Trophoblast cell (in vitro differentiated cells and primary cell): ENCODE results near the gene RAB30.

Source experiments
- DNase-seq, 2 donors: peaks; one replicate each; pipeline ENCODE4 v3.0.0-alpha.2; 2016
- H2AFZ ChIP-seq: 2 replicates; pipeline ENCODE4 v1.6.1; 2013; ENCODE audit warnings: low read length, moderate library complexity, mild to moderate bottlenecking; ENCODE audit not compliant: insufficient read depth, poor library complexity
- H2AK5ac ChIP-seq: 2 replicates; pipeline ENCODE4 v1.6.1; 2013; ENCODE audit warnings: mild to moderate bottlenecking, low read length
- H2BK120ac ChIP-seq: 2 replicates; pipeline ENCODE4 v1.6.1; 2013; ENCODE audit warnings: low read length, mild to moderate bottlenecking, moderate library complexity; ENCODE audit not compliant: insufficient read depth, poor library complexity
- H2BK12ac ChIP-seq: 2 replicates; pipeline ENCODE4 v1.6.1; 2013; ENCODE audit warnings: mild to moderate bottlenecking, low read length, moderate library complexity
- H2BK5ac ChIP-seq: 2 replicates; pipeline ENCODE4 v1.6.1; 2013; ENCODE audit warnings: low read length, low read depth, moderate library complexity, mild to moderate bottlenecking; ENCODE audit not compliant: poor library complexity
- H3K14ac ChIP-seq: 2 replicates; pipeline ENCODE4 v1.6.1; 2013; ENCODE audit warnings: mild to moderate bottlenecking, low read length
- H3K18ac ChIP-seq: 2 replicates; pipeline ENCODE4 v1.6.1; 2013; ENCODE audit warnings: mild to moderate bottlenecking, low read length
- H3K23ac ChIP-seq: 2 replicates; pipeline ENCODE4 v1.6.1; 2013; ENCODE audit warnings: low read length
- H3K27ac ChIP-seq: 2 replicates; pipeline ENCODE4 v1.5.1; 2013; ENCODE audit warnings: low read depth, mild to moderate bottlenecking, inconsistent platforms, low read length, moderate library complexity
- H3K27me3 ChIP-seq: 2 replicates; pipeline ENCODE4 v1.6.1; 2013; ENCODE audit warnings: inconsistent platforms, mild to moderate bottlenecking, low read length, moderate library complexity; ENCODE audit not compliant: insufficient read depth
- H3K36me3 ChIP-seq, 2 experiments: 1 replicate in 1 of 2; 2 replicates in 1 of 2; pipeline ENCODE4 v1.6.1; 2013; ENCODE audit warnings: low read length in 2 of 2, mild to moderate bottlenecking in 2 of 2, moderate library complexity in 1 of 2; ENCODE audit not compliant: insufficient read depth in 2 of 2, control insufficient read depth in 1 of 2
- H3K4ac ChIP-seq: 2 replicates; pipeline ENCODE4 v1.6.1; 2013; ENCODE audit warnings: low read depth, mild to moderate bottlenecking, low read length, moderate library complexity
- H3K4me1 ChIP-seq, 2 experiments: 1 replicate in 1 of 2; 2 replicates in 1 of 2; pipeline ENCODE4 v1.6.1; 2013; ENCODE audit warnings: low read length in 2 of 2, mild to moderate bottlenecking in 2 of 2, moderate library complexity in 1 of 2; ENCODE audit not compliant: insufficient read depth in 2 of 2, control insufficient read depth in 1 of 2
- H3K4me2 ChIP-seq: 2 replicates; pipeline ENCODE4 v1.6.1; 2013; ENCODE audit warnings: inconsistent platforms, mild to moderate bottlenecking, low read length, moderate library complexity
- H3K4me3 ChIP-seq: 2 replicates; pipeline ENCODE4 v1.5.1; 2013; ENCODE audit warnings: mild to moderate bottlenecking, low read depth, low read length, inconsistent platforms
- H3K79me1 ChIP-seq: one replicate; pipeline ENCODE4 v1.6.1; 2013; ENCODE audit warnings: low read length
- H3K79me2 ChIP-seq: 2 replicates; pipeline ENCODE4 v1.6.1; 2013; ENCODE audit warnings: low read length, mild to moderate bottlenecking; ENCODE audit not compliant: control insufficient read depth, insufficient read depth, poor library complexity
- H3K9ac ChIP-seq: 2 replicates; pipeline ENCODE4 v1.6.1; 2013; ENCODE audit warnings: mild to moderate bottlenecking, low read length
- H3K9me3 ChIP-seq: 2 replicates; pipeline ENCODE4 v1.6.1; 2013; ENCODE audit warnings: low read depth, mild to moderate bottlenecking, control low read depth, inconsistent platforms, low read length; ENCODE audit not compliant: insufficient read depth
- H4K12ac ChIP-seq: 2 replicates; pipeline ENCODE4 v1.6.1; 2013; ENCODE audit warnings: low read depth, mild to moderate bottlenecking, low read length, moderate library complexity
- H4K8ac ChIP-seq: 2 replicates; pipeline ENCODE4 v1.6.1; 2013; ENCODE audit warnings: low read depth, mild to moderate bottlenecking, low read length, moderate library complexity
- H4K91ac ChIP-seq: one replicate; pipeline ENCODE4 v1.6.1; 2013; ENCODE audit warnings: low read depth, mild to moderate bottlenecking, low read length, moderate library complexity
- WGBS: extraction: QIAGEN DNeasy Blood & Tissue Kit; methylation state at CpG from one replicate; pipeline ENCODE4 v1.1.7; 2013; ENCODE audit warnings: missing lambda C conversion rate; ENCODE audit not compliant: insufficient read length, insufficient coverage; ENCODE audit errors: extremely low coverage; 5-methylcytosine and 5-hydroxymethylcytosine counted together

Gene RAB30

DNA sequence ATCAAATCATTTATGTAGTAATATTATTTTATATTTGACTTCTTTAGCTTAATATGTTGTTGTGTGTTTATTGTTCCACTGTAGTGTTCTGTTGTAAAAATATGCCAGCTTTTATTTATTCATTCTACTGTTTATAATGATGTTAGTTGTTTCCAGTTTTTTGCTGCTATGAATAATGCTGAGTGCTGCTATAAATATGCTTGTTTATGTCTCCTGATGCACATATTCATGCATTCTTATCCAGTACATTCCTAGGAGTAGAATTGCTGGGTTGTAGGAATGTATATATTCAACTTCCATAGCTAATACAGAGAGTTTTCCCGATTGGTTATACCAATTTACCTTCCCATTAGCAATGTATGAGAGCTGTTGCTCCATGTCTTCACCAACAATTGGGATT, 33.5 kb upstream of the RAB30 start:
- no peaks in the 10 kb centered on the region for H3K36me3 ChIP-seq
- H2BK120ac ChIP-seq = no peak overlapping the region
- no peak overlapping the region for H3K4me2 ChIP-seq
- H4K91ac ChIP-seq = no peak overlapping the region
- no peak overlapping the region for H2BK12ac ChIP-seq
- no peaks in the 10 kb centered on the region for H3K9me3 ChIP-seq
- no peak overlapping the region for H2BK5ac ChIP-seq
- H2AK5ac ChIP-seq = no peak overlapping the region
- no peaks in the 10 kb centered on the region for H3K27me3 ChIP-seq
- H3K14ac ChIP-seq = no peak overlapping the region
- no peak for DNase-seq
- no peak overlapping the region for H4K12ac ChIP-seq
- H2AFZ ChIP-seq = no peak overlapping the region
- WGBS = no CpG with 5 or more reads among the region's 1 CpG
- no peak overlapping the region for H3K4me3 ChIP-seq
- H3K4me1 ChIP-seq = no peaks in the 10 kb centered on the region
- H3K23ac ChIP-seq = no peak overlapping the region
- no peaks in the 10 kb centered on the region for H3K79me1 ChIP-seq
- no peaks in the 10 kb centered on the region for H3K79me2 ChIP-seq
- no peak overlapping the region for H4K8ac ChIP-seq
- H3K9ac ChIP-seq = no peak overlapping the region
- H3K27ac ChIP-seq = no peak overlapping the region
- no peak overlapping the region for H3K4ac ChIP-seq
- no peak overlapping the region for H3K18ac ChIP-seq

DNA sequence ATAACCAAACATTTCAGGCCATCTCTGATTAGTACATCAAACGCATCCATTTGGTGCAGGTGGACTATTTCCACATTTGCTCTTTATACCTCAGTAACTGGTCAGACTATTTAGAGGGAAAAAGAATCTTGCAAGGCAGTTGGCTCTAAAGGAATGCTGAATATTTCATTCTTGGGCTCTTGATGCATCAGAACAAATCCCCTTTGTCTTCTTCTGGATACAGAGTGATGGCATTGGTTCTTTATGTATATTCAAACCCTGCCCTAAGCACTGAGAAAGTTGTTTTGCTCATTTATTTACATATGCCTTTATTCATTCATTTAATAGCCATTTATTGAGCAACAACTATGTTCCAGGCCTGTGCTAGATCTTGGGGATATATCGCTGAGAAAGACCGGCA, 31.1 kb upstream of the RAB30 start:
- Histone ChIP-seq H3K4me2 (no peak overlapping the region), H3K18ac (no peak overlapping the region), H3K79me1 (no peaks in the 10 kb centered on the region), H3K4me3 (no peak overlapping the region), H3K14ac (no peak overlapping the region), H4K91ac (no peak overlapping the region), H3K36me3 (no peaks in the 10 kb centered on the region), H3K4me1 (no peaks in the 10 kb centered on the region), H3K9ac (no peak overlapping the region), H2AK5ac (no peak overlapping the region), H3K27ac (no peak overlapping the region), H2BK5ac (no peak overlapping the region), H3K23ac (no peak overlapping the region), H2AFZ (no peak overlapping the region), H3K4ac (no peak overlapping the region), H2BK120ac (no peak overlapping the region), H3K79me2 (no peaks in the 10 kb centered on the region), H3K9me3 (no peaks in the 10 kb centered on the region), H4K8ac (no peak overlapping the region), H3K27me3 (no peaks in the 10 kb centered on the region), H2BK12ac (no peak overlapping the region), H4K12ac (no peak overlapping the region)
- WGBS = no CpG with 5 or more reads among the region's 3 CpGs
- no peak for DNase-seq

DNA sequence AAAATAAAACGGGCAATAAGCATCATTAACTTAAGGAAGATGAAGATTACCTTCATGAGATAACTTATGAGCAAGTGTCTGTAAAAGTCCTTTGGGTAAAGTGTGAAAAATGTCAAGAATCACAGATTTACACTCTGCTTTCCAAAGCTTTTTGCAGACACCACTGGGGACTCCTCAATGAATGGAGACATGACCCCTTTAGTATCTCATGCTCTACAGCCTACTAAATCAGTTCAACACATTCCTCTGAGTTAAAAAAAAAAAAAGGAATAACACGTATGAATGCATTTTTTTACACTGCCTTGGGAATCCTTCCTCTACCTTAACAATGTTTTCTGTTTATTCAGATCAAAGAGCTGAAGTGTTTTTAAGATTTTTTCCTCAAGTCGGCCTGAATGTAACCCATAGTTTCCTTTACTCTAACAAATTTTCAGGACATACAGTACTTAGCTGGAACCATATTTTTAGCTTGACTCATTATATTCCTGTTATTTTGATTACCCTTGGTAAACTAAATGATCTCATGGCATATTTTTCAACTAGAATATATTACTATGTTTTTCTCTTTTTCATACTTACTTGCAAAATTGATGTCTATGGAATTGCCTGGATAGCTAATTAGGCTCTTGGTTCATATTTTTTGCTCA, 25.9 kb upstream of the RAB30 start:
- H3K14ac ChIP-seq = no peak overlapping the region
- whole genome bisulfite sequencing = no CpG with 5 or more reads among the region's 3 CpGs
- no peak overlapping the region for H2BK5ac ChIP-seq
- H4K8ac ChIP-seq = no peak overlapping the region
- H3K23ac ChIP-seq = no peak overlapping the region
- no peaks in the 10 kb centered on the region for H3K79me1 ChIP-seq
- no peak overlapping the region for H2AFZ ChIP-seq
- no peak overlapping the region for H2BK12ac ChIP-seq
- H4K12ac ChIP-seq = no peak overlapping the region
- no peaks in the 10 kb centered on the region for H3K9me3 ChIP-seq
- H3K9ac ChIP-seq = no peak overlapping the region
- DNase-seq = no peak
- no peak overlapping the region for H3K4ac ChIP-seq
- no peak overlapping the region for H3K4me3 ChIP-seq
- no peaks in the 10 kb centered on the region for H3K36me3 ChIP-seq
- H3K18ac ChIP-seq = no peak overlapping the region
- peaks cover 4 to 5% of the 10 kb centered on the region in 2 experiments for H3K4me1 ChIP-seq
- H3K27ac ChIP-seq = no peak overlapping the region
- H2AK5ac ChIP-seq = no peak overlapping the region
- H3K4me2 ChIP-seq = no peak overlapping the region
- H4K91ac ChIP-seq = no peak overlapping the region
- no peaks in the 10 kb centered on the region for H3K79me2 ChIP-seq
- no peaks in the 10 kb centered on the region for H3K27me3 ChIP-seq
- no peak overlapping the region for H2BK120ac ChIP-seq

DNA sequence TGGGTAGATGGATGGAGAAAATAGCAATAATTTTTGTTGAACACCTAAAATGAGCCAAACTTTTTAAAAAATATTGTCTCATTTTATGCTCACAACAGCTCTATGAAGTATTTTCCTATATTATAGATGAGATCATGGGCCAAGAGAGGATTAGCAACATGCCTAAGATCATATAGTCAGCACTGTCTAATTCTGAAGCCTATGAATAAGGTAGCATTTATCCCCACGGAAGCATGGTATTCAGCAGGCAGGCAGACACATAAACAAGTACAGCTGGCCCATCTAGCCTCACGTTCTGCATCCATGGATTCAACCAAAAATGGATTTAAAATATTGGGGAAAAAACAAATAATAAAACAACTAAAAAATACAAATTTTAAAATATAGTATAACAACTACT, 21.9 kb upstream of the RAB30 start:
- Histone ChIP-seq H2BK120ac (no peak overlapping the region), H3K4me3 (no peak overlapping the region)

More for the DNA sequence above, 21.9 kb upstream of the RAB30 start:
- H3K79me1 ChIP-seq = no peaks in the 10 kb centered on the region
- H4K12ac ChIP-seq = no peak overlapping the region
- H3K4me2 ChIP-seq = no peak overlapping the region
- no peaks in the 10 kb centered on the region for H3K27me3 ChIP-seq
- no peak overlapping the region for H2BK5ac ChIP-seq
- H2AK5ac ChIP-seq = no peak overlapping the region
- H4K91ac ChIP-seq = no peak overlapping the region
- no peak overlapping the region for H3K18ac ChIP-seq
- H3K23ac ChIP-seq = no peak overlapping the region
- H3K27ac ChIP-seq = no peak overlapping the region
- H3K9ac ChIP-seq = no peak overlapping the region
- H2AFZ ChIP-seq = no peak overlapping the region
- no peak for DNase-seq
- no peak overlapping the region for H3K14ac ChIP-seq
- no CpG with 5 or more reads among the region's 2 CpGs for whole genome bisulfite sequencing
- no peaks in the 10 kb centered on the region for H3K79me2 ChIP-seq
- H3K4ac ChIP-seq = no peak overlapping the region
- H2BK12ac ChIP-seq = no peak overlapping the region
- no peak overlapping the region for H4K8ac ChIP-seq
- H3K9me3 ChIP-seq = no peaks in the 10 kb centered on the region
- H3K36me3 ChIP-seq = no peaks in the 10 kb centered on the region
- peaks cover 5% of the 10 kb centered on the region in 2 experiments for H3K4me1 ChIP-seq
